LoVo (cell line): ENCODE measurements around the gene RPS14.
A peak's percentile ranks its signal among the peaks of the same experiment; 100 is the strongest.
"Not testable (repeated sequence)": the region's sequence is repeated elsewhere in the genome, so short reads cannot be mapped to it uniquely, and the experiment has no call there.

Experiments
- DNase-seq: peaks from one replicate; pipeline ENCODE4 v3.0.0-alpha.2; 2016; ENCODE audit warnings: low spot score

The RPS14 gene

GRCh38 chr5:150479416-150479815 lies 29.9 kb upstream of the RPS14 start:
- DNase-seq: no peak

DNA sequence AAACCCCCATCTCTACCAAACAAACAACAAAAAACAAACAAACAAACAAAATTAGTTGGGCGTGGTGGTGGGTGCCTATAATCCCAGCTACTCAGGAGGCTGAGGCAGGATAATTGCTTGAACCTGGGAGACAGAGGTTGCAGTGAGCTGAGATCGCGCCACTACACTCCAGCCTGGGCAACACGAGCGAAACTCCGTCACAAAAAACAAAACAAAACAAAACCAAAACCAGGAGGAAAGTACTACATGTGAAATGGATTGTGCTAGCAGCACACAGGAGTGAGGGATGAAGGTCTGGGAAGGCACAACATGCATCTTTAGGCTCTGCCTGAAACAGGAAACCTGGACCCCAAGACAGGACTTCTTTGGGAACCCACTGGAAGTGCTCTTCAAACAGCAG lies 27.0 kb upstream of the RPS14 start:
- DNase-seq: not testable (repeated sequence)

- peak; percentile 45 for DNase-seq
Measured at GRCh38 chr5:150473673-150474358, 24.3 kb upstream of the RPS14 start.

DNA sequence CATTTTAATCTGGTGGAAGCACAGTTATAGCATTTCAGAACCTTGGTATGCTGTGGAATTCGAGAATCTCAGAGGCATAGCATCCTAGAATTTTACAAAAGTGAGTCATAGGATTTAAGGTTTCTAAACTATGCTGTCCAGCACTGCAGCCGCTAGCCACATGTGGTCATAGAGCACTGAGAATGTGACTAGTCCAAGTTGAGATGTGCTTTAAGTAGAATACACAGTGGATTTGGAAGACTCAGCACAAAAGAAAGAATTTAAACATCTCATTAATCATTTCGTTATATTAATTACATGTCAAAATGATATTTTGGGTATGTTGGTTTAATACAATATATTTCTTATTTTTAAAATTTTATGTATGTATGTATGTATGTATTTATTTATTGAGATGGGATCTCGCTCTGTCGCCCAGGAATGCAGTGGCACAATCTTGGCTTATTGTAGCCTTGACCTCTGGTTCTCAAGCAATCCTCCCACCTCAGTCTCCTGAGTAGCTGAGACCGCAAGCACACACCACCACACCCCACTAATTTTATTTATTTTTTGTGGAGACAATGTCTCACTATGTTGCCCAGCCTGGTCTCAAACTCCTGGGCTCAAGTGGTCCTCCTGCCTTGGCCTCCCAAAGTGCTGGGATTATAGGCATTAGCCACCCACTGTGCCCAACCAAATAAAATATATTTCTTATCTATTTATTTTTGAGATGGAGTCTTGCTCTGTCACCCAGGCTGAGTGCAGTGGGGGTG lies 20.4 kb upstream of the RPS14 start:
- DNase-seq: peak; percentile 29

GRCh38 chr5:150468206-150468605 lies 18.7 kb upstream of the RPS14 start:
- no peak for DNase-seq

GRCh38 chr5:150465927-150466326 lies 16.4 kb upstream of the RPS14 start:
- no peak for DNase-seq

- DNase-seq: no peak
Measured at GRCh38 chr5:150464554-150465012, 15.0 kb upstream of the RPS14 start.

GRCh38 chr5:150461231-150461630 lies 11.7 kb upstream of the RPS14 start:
- DNase-seq: no peak

- DNase-seq: no peak
Measured at GRCh38 chr5:150460781-150461180, 11.2 kb upstream of the RPS14 start.

DNA sequence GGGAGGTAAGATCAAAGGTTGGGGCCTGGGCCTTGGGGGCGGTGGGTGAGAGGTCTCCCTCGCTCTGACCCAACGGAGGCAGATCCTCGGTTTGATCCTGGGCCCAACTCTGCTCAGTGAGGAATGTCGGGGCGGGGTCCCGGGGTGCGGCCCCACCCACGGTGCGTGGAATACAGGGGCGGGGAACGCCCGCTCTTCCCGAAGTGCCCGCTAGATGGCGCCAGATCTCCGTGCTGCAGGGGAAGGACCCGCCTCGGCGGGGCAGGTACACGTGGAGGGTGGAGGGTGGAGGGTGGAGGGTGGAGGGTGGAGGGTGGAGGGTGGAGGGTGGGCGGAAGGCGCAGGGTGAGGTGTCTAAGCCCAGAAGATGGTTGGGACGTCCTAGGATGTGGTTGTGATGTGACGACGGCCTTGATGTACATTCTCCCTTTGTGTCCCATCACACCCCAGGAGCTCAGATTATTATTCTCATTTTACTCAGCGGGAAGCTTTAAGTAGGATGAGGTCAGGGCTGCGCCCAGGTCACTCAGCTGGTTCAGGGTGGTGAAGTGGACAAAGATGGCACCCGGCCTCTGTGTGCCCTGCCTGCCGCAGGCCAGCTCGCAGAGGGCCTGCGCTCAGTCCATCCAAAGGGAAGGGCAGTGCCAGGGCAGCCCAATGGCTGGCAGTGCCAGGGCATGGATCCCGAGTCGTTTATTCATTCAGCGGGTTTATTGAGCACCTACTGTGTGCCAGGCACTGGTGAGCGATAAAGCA lies 9.4 kb upstream of the RPS14 start:
- DNase-seq: peak; percentile 86

DNA sequence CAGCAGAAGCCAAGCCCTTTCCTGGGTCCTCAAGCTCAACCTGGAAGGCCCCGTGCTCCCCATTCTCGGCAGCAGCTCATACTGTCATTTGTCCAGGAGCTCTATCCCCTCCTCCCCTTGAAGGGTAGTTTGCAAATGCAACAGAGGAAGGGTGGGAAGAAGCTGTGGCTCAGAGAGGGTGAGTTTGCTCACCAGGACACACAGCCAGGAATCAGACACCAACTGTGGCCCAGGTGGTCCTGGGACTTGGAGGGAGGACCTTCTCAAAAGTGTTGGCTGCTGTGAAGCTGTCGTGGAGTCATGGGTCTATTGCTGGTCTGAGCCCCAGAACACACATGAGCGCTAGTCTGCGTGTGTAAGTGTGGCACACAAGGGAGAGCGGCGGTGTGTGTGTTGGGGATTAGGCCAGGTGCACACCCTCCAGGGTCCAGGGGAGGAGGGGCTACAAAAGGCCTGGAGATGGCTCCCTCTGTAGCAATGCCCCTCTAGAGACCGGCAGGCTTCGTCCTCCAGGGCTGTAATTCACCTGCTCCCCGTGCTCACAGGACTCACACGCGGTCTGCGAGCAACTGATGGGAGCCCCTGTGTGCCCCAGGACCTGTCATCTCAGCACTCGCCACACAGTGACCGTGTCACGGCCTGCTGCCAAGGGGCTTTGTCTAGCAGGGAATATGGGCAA lies 8.2 kb upstream of the RPS14 start:
- DNase-seq: no peak

DNA sequence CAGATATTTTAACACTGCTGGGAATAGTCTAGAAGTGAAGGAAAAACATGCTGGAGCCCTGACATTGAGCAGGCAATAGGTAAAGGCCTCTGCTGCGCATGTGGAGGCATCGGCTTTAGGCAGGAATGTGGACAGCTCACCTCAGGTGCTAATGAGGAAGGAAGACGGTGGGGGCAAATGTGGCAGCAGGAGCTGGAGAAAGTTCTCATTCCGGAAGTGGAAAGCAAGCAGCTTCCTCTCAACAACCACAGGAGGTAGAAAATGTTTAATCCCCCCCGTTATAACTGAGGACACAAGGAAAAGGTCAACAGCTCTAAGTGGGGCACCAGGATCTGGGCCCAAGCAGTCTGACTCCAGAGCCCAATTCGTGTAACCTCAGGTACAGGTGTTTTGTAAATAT lies 7.6 kb upstream of the RPS14 start:
- DNase-seq: no peak

GRCh38 chr5:150454492-150455229 lies 5.1 kb upstream of the RPS14 start:
- no peak for DNase-seq

- DNase-seq: not testable (repeated sequence)
Measured at GRCh38 chr5:150454027-150454426, 4.5 kb upstream of the RPS14 start.

GRCh38 chr5:150452914-150453313 lies 3.4 kb upstream of the RPS14 start:
- DNase-seq: no peak

GRCh38 chr5:150451594-150451993 lies 2.1 kb upstream of the RPS14 start:
- DNase-seq: no peak

GRCh38 chr5:150448952-150449516 lies 505 bp downstream of the RPS14 start:
- DNase-seq: peak; percentile 12

DNA sequence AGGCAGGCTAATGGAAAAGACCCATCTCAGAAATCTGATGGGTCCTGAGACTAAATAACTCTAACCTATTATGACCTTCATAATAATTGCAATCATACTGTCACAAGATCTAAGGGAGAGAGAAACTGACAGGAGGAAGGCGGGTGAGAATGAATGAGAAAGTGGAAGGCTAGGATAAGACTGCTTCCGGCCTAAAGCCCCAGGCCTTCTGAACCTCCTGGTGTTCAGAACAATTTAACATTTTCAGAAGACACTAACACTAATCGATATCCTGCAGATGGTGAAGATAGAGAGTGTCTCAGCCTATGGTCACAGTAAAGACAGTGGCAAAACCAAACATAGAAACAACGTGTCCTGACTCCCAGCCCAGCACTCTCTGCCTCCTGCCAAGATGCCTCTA lies 1.2 kb downstream of the RPS14 start:
- DNase-seq: no peak

DNA sequence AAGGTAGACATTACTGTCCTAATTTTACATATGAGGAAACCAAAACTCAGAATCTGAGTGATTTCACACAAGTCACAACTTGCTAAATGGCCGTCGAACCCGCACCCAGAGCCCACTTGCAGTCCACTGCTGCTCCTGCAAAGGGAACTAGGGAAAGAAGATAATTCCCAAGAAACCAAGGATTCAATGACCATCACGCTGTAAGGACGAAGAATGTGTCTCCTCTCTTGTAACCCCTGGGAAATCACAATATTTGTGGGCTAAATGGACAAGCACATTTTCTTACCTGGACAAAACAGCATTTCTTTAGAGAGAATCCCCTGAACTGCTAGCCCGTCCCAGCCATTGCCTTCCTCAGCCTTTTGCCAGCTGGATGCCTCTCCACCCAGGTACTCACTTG lies 2.4 kb downstream of the RPS14 start:
- DNase-seq: no peak

- no peak for DNase-seq
Measured at GRCh38 chr5:150446583-150446982, 3.0 kb downstream of the RPS14 start.

DNA sequence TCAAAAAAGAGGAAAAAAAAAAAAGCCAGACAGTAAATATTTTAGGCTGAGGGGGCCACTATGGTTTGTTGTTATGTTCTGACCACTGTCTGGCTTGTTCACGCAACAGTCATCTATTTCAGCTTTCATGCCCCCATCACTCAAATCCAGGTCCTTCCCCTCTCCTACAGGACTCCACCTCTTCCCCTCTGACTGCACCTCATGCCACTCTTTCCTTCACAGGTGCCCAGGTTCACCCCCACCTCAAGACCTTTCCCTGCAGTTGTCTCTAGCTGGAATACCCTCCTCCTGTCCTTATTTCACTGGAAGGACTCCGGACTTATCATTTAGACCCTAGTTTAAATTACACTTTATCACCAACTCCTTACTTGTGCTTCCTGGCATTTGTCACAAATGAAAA lies 3.5 kb downstream of the RPS14 start:
- no peak for DNase-seq
